Suprapubic skin (tissue), 4 donors: ENCODE data around the gene ACOX3. TPM values are rescaled to one million over a fixed set of nuclear protein-coding genes. Genes with fewer than 3 reads are reported as not detected.

Source experiments
- DNase-seq, 2 donors: peaks; one replicate each; pipeline ENCODE4 v3.0.0-alpha.2; 2019; ENCODE audit warnings: low spot score in 2 of 2
- H3K27ac ChIP-seq: fragments of 200-600 bp; sonication (generic); one replicate; pipeline ENCODE4 v1.5.1; 2019
- H3K27me3 ChIP-seq: fragments of 200-600 bp; sonication (generic); one replicate; pipeline ENCODE4 v1.5.1; 2019
- H3K36me3 ChIP-seq: fragments of 200-600 bp; sonication (generic); one replicate; pipeline ENCODE4 v1.5.1; 2019
- H3K4me1 ChIP-seq: fragments of 200-600 bp; sonication (generic); one replicate; pipeline ENCODE4 v1.5.1; 2019
- H3K4me3 ChIP-seq: fragments of 200-600 bp; sonication (generic); one replicate; pipeline ENCODE4 v1.5.1; 2019; ENCODE audit warnings: mild to moderate bottlenecking
- H3K9me3 ChIP-seq: fragments of 200-600 bp; sonication (generic); one replicate; pipeline ENCODE4 v1.5.1; 2019
- CTCF ChIP-seq, 2 donors: fragments of 200-600 bp in 1 of 2; fragments of 450-650 bp in 1 of 2; sonication (generic) in 1 of 2; IDR thresholded peaks; one replicate each; pipeline ENCODE4 v1.5.1; 2016 to 2019; ENCODE audit warnings: antibody characterized with exemption in 2 of 2, mild to moderate bottlenecking in 1 of 2, moderate library complexity in 1 of 2
- EP300 ChIP-seq: sonication (generic); formaldehyde crosslinking; IDR thresholded peaks from one replicate; pipeline ENCODE4 v1.6.1; 2017; ENCODE audit warnings: antibody characterized with exemption
- POLR2A ChIP-seq, 2 donors: fragments of 450-650 bp; IDR thresholded peaks; one replicate each; pipeline ENCODE4 v1.6.1; 2017; ENCODE audit warnings: antibody characterized with exemption in 2 of 2, mild to moderate bottlenecking in 2 of 2, moderate library complexity in 2 of 2
- POLR2AphosphoS5 ChIP-seq, 3 donors: sonication (generic); formaldehyde crosslinking; IDR thresholded peaks; one replicate each; pipeline ENCODE4 v1.6.1; 2017; ENCODE audit warnings: antibody characterized with exemption in 3 of 3
- WGBS: methylation state at CpG from one replicate; pipeline ENCODE4 v1.1.5; 2018; 5-methylcytosine and 5-hydroxymethylcytosine counted together
- total RNA-seq, 4 donors: library from RNA; depleted of rRNA; stranded (reverse); fragments of >200 nt; gene quantifications; one replicate each; pipeline ENCODE4 v1.1.0, GENCODE V29; 2016

ACOX3 gene
- total RNA-seq, 4 donors from 2014 or later: 33.9 to 73.5 (median 54.3) TPM

- Histone ChIP-seq H3K9me3 (no peaks in the 10 kb centered on the region), H3K4me3 (no peak overlapping the region), H3K36me3 (peaks cover 76% of the 10 kb centered on the region), H3K4me1 (no peaks in the 10 kb centered on the region), H3K27me3 (no peaks in the 10 kb centered on the region), H3K27ac (no peak overlapping the region)
- 76% methylated on average over 9 of the region's 9 CpGs for WGBS
- DNase-seq: no peak
- no peak for TF ChIP-seq POLR2AphosphoS5 (IDR thresholded peaks at IDR 0.05)
- TF ChIP-seq EP300: no peak
- no peak for TF ChIP-seq POLR2A (IDR thresholded peaks at IDR 0.05)
- no peak for TF ChIP-seq CTCF (IDR thresholded peaks at IDR 0.05)
Measured at GRCh38 chr4:8457646-8458252, 17.2 kb upstream of the ACOX3 start.

- no peak for DNase-seq
- WGBS: 94% methylated on average over 3 of the region's 3 CpGs
- H3K4me1 ChIP-seq: peaks cover 9% of the 10 kb centered on the region
- no peaks in the 10 kb centered on the region for H3K9me3 ChIP-seq
- TF ChIP-seq POLR2AphosphoS5 (IDR thresholded peaks at IDR 0.05) (no peak), CTCF (IDR thresholded peaks at IDR 0.05) (no peak), POLR2A (IDR thresholded peaks at IDR 0.05) (no peak), EP300 (no peak)
- H3K36me3 ChIP-seq: peaks cover 84% of the 10 kb centered on the region
- no peaks in the 10 kb centered on the region for H3K27me3 ChIP-seq
- H3K4me3 ChIP-seq: no peak overlapping the region
- H3K27ac ChIP-seq: no peak overlapping the region
Measured at GRCh38 chr4:8453957-8454356, 13.4 kb upstream of the ACOX3 start.

- no peak for DNase-seq
- peak overlapping the region; percentile 67 for H3K27ac ChIP-seq
Measured at GRCh38 chr4:8451440-8452182, 11.1 kb upstream of the ACOX3 start.

GRCh38 chr4:8446122-8446521 lies 5.6 kb upstream of the ACOX3 start:
- WGBS: 66% methylated on average over 3 of the region's 3 CpGs
- no peak for DNase-seq
- TF ChIP-seq POLR2AphosphoS5 (IDR thresholded peaks at IDR 0.05) (no peak), POLR2A (IDR thresholded peaks at IDR 0.05) (no peak), EP300 (no peak), CTCF (IDR thresholded peaks at IDR 0.05) (no peak)
- H3K4me1 ChIP-seq: peaks cover 31% of the 10 kb centered on the region
- H3K4me3 ChIP-seq: no peak overlapping the region
- H3K27me3 ChIP-seq: no peaks in the 10 kb centered on the region
- no peak overlapping the region for H3K27ac ChIP-seq
- peaks cover 44% of the 10 kb centered on the region for H3K36me3 ChIP-seq
- no peaks in the 10 kb centered on the region for H3K9me3 ChIP-seq

More at GRCh38 chr4:8451440-8452182, 11.1 kb upstream of the ACOX3 start:
- Histone ChIP-seq H3K4me1 (peaks cover 9% of the 10 kb centered on the region), H3K4me3 (no peak overlapping the region), H3K36me3 (peaks cover 87% of the 10 kb centered on the region), H3K27me3 (no peaks in the 10 kb centered on the region), H3K9me3 (no peaks in the 10 kb centered on the region)
- 89% methylated on average over 11 of the region's 11 CpGs for WGBS
- TF ChIP-seq POLR2AphosphoS5 (IDR thresholded peaks at IDR 0.05): no peak
- no peak for TF ChIP-seq CTCF (IDR thresholded peaks at IDR 0.05)
- no peak for TF ChIP-seq EP300
- no peak for TF ChIP-seq POLR2A (IDR thresholded peaks at IDR 0.05)

GRCh38 chr4:8443801-8444200 lies 3.3 kb upstream of the ACOX3 start:
- Histone ChIP-seq H3K27me3 (no peaks in the 10 kb centered on the region), H3K4me3 (no peak overlapping the region), H3K4me1 (peaks cover 39% of the 10 kb centered on the region), H3K9me3 (no peaks in the 10 kb centered on the region), H3K36me3 (peaks cover 27% of the 10 kb centered on the region), H3K27ac (no peak overlapping the region)
- no peak for TF ChIP-seq POLR2A (IDR thresholded peaks at IDR 0.05)
- TF ChIP-seq POLR2AphosphoS5 (IDR thresholded peaks at IDR 0.05): no peak
- TF ChIP-seq CTCF (IDR thresholded peaks at IDR 0.05): no peak
- no peak for TF ChIP-seq EP300
- no peak for DNase-seq
- WGBS: 71% methylated on average over 6 of the region's 6 CpGs
